CD1c-positive myeloid dendritic cell (primary cell): ENCODE results near the gene CCDC102B.
A peak's percentile ranks its signal among the peaks of the same experiment; 100 is the strongest.
"Not testable (repeated sequence)": the region's sequence is repeated elsewhere in the genome, so short reads cannot be mapped to it uniquely, and the experiment has no call there.

Experiments used
- DNase-seq: peaks from one replicate; pipeline ENCODE4 v3.0.0-alpha.2; 2016; ENCODE audit errors: extremely low spot score

CCDC102B gene

GRCh38 chr18:68972176-68972575, 174.3 kb downstream of the CCDC102B start:
- DNase-seq = no peak

GRCh38 chr18:68979737-68980136, 181.9 kb downstream of the CCDC102B start:
- no peak for DNase-seq

DNA sequence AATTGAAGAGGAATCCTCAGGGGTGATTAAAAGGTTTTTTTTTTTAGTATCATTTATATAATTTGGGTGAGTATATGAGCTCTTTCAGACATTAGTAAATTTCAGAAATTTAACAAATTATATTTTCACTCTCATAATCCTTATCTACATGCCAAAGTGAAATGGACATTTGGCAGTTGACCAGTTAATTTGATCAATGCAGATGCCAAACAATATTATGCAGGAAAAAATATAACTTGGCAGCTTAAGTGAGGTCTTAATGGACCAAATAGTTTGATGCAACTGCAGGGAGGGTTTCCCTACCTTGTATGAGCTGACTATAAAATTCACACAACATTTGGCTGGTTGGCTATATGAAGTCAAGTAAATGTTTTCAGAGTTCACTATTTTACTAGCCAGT, 185.2 kb downstream of the CCDC102B start:
- no peak for DNase-seq

- DNase-seq = no peak
Measured at GRCh38 chr18:68984342-68984741, 186.5 kb downstream of the CCDC102B start.

DNA sequence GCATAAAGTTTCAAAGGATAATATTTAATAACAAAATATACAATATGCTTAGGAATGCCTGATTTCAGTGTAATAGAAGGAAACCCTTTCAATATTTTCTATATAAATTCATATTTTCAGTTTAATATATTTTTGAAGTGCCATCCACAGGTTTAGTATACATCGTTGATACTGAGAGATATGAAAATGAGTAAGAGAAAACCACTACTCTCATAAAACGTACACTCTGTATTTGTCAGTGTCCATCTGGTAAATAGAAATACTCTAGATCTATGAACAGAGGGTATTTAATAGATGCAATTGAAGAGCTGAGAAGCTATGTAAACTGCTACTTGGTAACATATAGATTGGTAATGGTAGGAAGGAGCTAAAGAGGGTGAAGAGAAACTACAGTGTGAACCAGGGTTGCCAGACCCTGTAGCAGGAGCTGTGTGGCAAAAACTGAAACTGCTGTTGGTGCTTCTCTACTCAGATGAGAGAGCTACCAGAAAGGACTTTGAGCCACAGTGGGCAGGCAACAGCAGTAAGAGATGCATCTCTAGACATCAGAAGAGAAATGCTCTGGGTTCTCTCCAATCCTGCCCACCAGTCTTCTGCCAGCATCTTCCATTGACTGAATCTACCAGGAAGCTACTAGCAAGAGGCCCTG, 187.4 kb downstream of the CCDC102B start:
- DNase-seq = no peak

- peak; percentile 2 for DNase-seq
Measured at GRCh38 chr18:68991286-68991685, 193.4 kb downstream of the CCDC102B start.

- no peak for DNase-seq
Measured at GRCh38 chr18:68992719-68993482, 195.0 kb downstream of the CCDC102B start.

DNA sequence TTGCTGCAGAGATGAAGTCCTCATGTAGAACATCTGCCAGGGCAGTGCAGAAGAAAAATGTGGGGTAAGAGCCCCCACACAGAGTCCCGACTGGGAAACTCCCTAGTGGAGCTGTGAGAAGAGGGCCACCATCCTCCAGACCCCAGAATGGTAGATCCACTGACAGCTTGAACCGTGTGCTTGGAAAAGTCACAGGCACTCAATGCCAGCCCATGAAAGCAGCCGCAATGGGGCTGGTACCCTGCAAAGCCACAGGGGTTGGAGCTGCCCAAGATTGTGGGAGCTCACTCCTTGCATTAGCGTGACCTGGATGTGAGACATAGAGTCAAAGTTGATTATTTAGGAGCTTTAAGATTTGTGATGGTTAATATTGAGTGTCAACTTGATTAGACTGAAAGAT, 197.8 kb downstream of the CCDC102B start:
- DNase-seq = no peak

GRCh38 chr18:68997845-68998244, 200.0 kb downstream of the CCDC102B start:
- DNase-seq = no peak

DNA sequence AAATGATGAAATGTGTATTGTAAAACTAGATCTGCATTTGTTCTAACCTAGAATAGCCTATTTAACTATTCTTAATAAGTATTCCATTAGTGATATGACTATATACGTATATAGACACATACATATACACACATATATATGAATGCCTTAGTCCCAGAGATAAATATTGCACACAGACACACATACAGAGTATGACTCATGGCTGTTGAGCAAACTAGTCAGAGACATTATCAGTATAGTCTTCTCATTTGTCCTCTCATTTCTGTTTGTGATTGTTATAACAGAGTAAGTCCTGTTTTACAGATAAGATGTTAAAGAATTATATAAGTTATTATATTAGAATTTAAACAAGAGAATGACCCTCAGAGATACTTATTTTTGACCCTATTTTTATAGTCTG, 202.5 kb downstream of the CCDC102B start:
- no peak for DNase-seq

GRCh38 chr18:69002233-69002632, 204.4 kb downstream of the CCDC102B start:
- DNase-seq = no peak

GRCh38 chr18:69006212-69006611, 208.3 kb downstream of the CCDC102B start:
- not testable (repeated sequence) for DNase-seq

DNA sequence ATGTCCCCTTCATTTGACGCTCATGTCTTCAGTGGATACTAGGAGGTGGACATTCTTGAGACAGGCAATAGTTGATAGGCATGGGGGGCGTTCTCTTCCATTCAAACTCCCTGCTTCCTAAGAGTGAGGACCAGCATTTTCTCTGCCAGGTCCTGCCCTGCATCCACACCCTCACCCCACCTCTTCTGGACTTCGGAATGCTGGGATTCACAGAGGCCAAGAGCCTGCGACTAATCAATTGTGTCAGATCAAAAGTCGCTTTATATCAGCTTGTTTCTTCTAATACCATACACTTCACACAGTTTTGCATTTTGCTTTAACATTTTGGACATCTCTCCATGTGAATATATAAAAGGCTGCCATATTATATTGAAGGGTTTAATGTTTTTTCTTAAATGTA, 210.7 kb downstream of the CCDC102B start:
- no peak for DNase-seq

- DNase-seq = no peak
Measured at GRCh38 chr18:69021211-69021805, 223.4 kb downstream of the CCDC102B start.

DNA sequence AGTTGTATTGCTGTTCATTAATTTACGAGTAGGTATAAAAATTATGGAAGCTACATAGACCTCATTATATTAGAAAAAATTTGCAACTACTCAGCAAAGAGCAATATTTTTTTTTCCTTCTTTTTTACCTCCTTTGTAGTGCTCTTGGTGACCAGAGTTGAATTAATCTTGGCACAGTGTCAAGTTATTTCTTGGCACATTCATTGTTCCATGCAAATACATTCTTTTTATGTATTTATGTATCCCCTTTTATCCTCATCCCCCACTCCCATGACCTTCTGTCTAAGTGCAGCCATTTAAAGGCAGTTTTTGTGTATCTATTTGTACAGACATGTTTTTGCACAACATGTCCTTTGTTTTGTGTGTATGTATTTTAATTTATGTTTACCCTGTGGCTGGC, 224.5 kb downstream of the CCDC102B start:
- DNase-seq = no peak

GRCh38 chr18:69031571-69031970, 233.7 kb downstream of the CCDC102B start:
- no peak for DNase-seq

GRCh38 chr18:69032009-69032408, 234.1 kb downstream of the CCDC102B start:
- DNase-seq = no peak

GRCh38 chr18:69035756-69036155, 237.9 kb downstream of the CCDC102B start:
- DNase-seq = no peak

DNA sequence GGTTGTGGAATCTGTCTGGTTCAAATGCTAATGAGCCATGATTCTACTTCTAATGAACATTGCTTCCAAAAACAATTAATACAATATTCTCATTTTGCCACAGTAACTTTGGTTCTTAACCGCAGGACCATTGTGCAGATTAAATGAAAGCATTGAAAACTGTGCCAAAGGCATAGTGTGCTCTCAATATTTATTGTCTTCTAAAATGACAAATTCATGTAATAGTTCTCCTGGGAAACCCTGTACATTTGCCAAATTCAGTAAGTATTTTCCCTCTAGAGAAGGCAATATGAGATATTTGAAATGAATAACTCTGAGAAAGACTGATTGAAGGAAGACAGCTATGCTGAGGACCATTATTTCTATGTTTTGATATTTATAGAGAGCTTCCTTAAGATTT, 246.3 kb downstream of the CCDC102B start:
- DNase-seq = no peak

- DNase-seq = no peak
Measured at GRCh38 chr18:69064063-69064462, 266.2 kb downstream of the CCDC102B start.

DNA sequence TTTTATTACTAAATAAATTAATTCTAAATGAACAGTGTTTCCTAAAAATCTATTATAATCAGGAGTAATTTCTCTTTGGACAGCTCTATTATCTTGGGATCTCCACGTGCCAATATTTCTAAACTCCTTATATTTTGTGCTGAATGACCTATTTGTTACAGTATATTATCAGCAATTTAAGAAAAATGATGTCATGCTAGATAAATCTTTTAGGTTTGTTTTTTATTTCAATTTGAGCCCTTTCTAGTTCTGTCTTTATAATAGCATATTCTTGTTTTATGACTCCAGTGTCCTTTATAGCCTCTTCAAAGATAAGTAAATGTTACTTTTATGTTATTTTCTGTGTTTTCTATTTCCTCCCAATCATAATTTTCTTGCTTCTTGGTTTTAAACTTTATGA, 269.2 kb downstream of the CCDC102B start:
- no peak for DNase-seq

- DNase-seq = no peak
Measured at GRCh38 chr18:69071680-69072079, 273.8 kb downstream of the CCDC102B start.

- no peak for DNase-seq
Measured at GRCh38 chr18:69081846-69082245, 284.0 kb downstream of the CCDC102B start.
